ENCODE measurements around the gene LRRC75A. TPM values are rescaled to one million over a fixed set of nuclear protein-coding genes. Genes with fewer than 3 reads are reported as not detected.

Gene LRRC75A
- polyA plus RNA-seq, 1 experiment = 1.3 TPM

- ChIA-PET POLR2A (no interaction called here), CTCF (interaction anchor here (0.6 to 11.1 kb wide), 41 partner anchors 9 to 166 kb away, joined by 3 to 264 read pairs (median 5); partner anchors contain the start of genes LRRC75A and UBB)
- Histone ChIP-seq H3K36me3 (ENCODE audit: control insufficient read depth, insufficient read depth, low read length) (no peaks in the 10 kb centered on the region), H3K27me3 (ENCODE audit: control insufficient read depth, insufficient read depth, low read length) (peaks cover 5% of the 10 kb centered on the region), H3K4me3 (ENCODE audit: low read depth, low read length) (no peak overlapping the region)
- peak; percentile 89 for TF ChIP-seq CTCF (IDR thresholded peaks at IDR 0.05; ENCODE audit: insufficient read depth, low read depth, low read length)
- DNase-seq (ENCODE audit: low read depth) = peak; percentile 45
Measured at GRCh38 chr17:16521070-16521727, 29.2 kb upstream of the LRRC75A start.

GRCh38 chr17:16519021-16519420 is 27.0 kb upstream of the LRRC75A start:
- H3K27me3 ChIP-seq (ENCODE audit: control insufficient read depth, insufficient read depth, low read length) = peaks cover 5% of the 10 kb centered on the region
- ChIA-PET POLR2A (no interaction called here), CTCF (interaction anchor here (4.1 to 11.1 kb wide), 3 partner anchors 9 to 67 kb away, joined by 23 to 264 read pairs (median 36); no protein-coding TSS in a partner anchor)
- TF ChIP-seq CTCF (IDR thresholded peaks at IDR 0.05; ENCODE audit: insufficient read depth, low read depth, low read length) = no peak
- DNase-seq (ENCODE audit: low read depth) = no peak
- H3K36me3 ChIP-seq (ENCODE audit: control insufficient read depth, insufficient read depth, low read length) = no peaks in the 10 kb centered on the region
- no peak overlapping the region for H3K4me3 ChIP-seq (ENCODE audit: low read depth, low read length)

GRCh38 chr17:16517477-16517876 is 25.5 kb upstream of the LRRC75A start:
- no peak for DNase-seq (ENCODE audit: low read depth)
- Histone ChIP-seq H3K36me3 (ENCODE audit: control insufficient read depth, insufficient read depth, low read length) (no peaks in the 10 kb centered on the region), H3K4me3 (ENCODE audit: low read depth, low read length) (no peak overlapping the region), H3K27me3 (ENCODE audit: control insufficient read depth, insufficient read depth, low read length) (peaks cover 2% of the 10 kb centered on the region)
- POLR2A ChIA-PET = no interaction called here
- CTCF ChIA-PET = interaction anchor here (1.1 to 11.1 kb wide), 8 partner anchors 15 to 153 kb away, joined by 3 to 264 read pairs (median 4); no protein-coding TSS in a partner anchor
- TF ChIP-seq CTCF (IDR thresholded peaks at IDR 0.05; ENCODE audit: insufficient read depth, low read depth, low read length) = no peak

- ChIA-PET CTCF (interaction anchor here (0.6 to 11.1 kb wide), 7 partner anchors 14 to 153 kb away, joined by 3 to 264 read pairs (median 3); no protein-coding TSS in a partner anchor), POLR2A (no interaction called here)
- no peak for TF ChIP-seq CTCF (IDR thresholded peaks at IDR 0.05; ENCODE audit: insufficient read depth, low read depth, low read length)
- DNase-seq (ENCODE audit: low read depth) = peak; percentile 23
- H3K4me3 ChIP-seq (ENCODE audit: low read depth, low read length) = peak overlapping the region; percentile 12; the same call in 1 of the 2 replicates
- no peaks in the 10 kb centered on the region for H3K36me3 ChIP-seq (ENCODE audit: control insufficient read depth, insufficient read depth, low read length)
- no peaks in the 10 kb centered on the region for H3K27me3 ChIP-seq (ENCODE audit: control insufficient read depth, insufficient read depth, low read length)
Measured at GRCh38 chr17:16516594-16517051, 24.6 kb upstream of the LRRC75A start.

- Histone ChIP-seq H3K27me3 (ENCODE audit: control insufficient read depth, insufficient read depth, low read length) (no peaks in the 10 kb centered on the region), H3K4me3 (ENCODE audit: low read depth, low read length) (no peak overlapping the region), H3K36me3 (ENCODE audit: control insufficient read depth, insufficient read depth, low read length) (no peaks in the 10 kb centered on the region)
- CTCF ChIA-PET = interaction anchor here (1.2 to 11.1 kb wide), 2 partner anchors 29 to 63 kb away, joined by 3 to 264 read pairs; no protein-coding TSS in a partner anchor
- no peak for DNase-seq (ENCODE audit: low read depth)
- POLR2A ChIA-PET = no interaction called here
- no peak for TF ChIP-seq CTCF (IDR thresholded peaks at IDR 0.05; ENCODE audit: insufficient read depth, low read depth, low read length)
Measured at GRCh38 chr17:16515933-16516332, 23.9 kb upstream of the LRRC75A start.

All from BJ (cell line).